H9 (cell line): ENCODE results near the gene LRRC45. TPM values are rescaled to one million over a fixed set of nuclear protein-coding genes. Genes with fewer than 3 reads are reported as not detected.

Experiments used
- DNase-seq: peaks from one replicate; pipeline ENCODE4 v3.0.0-alpha.2; 2017
- H2AFZ ChIP-seq: one replicate; pipeline ENCODE4 v1.6.1; 2013; ENCODE audit warnings: mild to moderate bottlenecking, low read length, control low read depth, moderate library complexity
- H2AK5ac ChIP-seq: 2 replicates; pipeline ENCODE4 v1.6.1; 2013; ENCODE audit warnings: low read length, control low read depth, mixed read lengths; ENCODE audit not compliant: insufficient read length
- H2BK120ac ChIP-seq: one replicate; pipeline ENCODE4 v1.6.1; 2013; ENCODE audit warnings: low read depth, mild to moderate bottlenecking, low read length, control low read depth, inconsistent platforms; ENCODE audit not compliant: poor library complexity, severe bottlenecking
- H2BK12ac ChIP-seq: 2 replicates; pipeline ENCODE4 v1.6.1; 2013; ENCODE audit warnings: low read length, control low read depth, mixed read lengths, low read depth; ENCODE audit not compliant: insufficient read length
- H2BK15ac ChIP-seq: 2 replicates; pipeline ENCODE4 v1.6.1; 2013; ENCODE audit warnings: low read depth, low read length, control low read depth
- H2BK20ac ChIP-seq: one replicate; pipeline ENCODE4 v1.6.1; 2013; ENCODE audit warnings: low read depth, mild to moderate bottlenecking, low read length, control low read depth, inconsistent platforms; ENCODE audit not compliant: poor library complexity, severe bottlenecking
- H2BK5ac ChIP-seq: 2 replicates; pipeline ENCODE4 v1.6.1; 2013; ENCODE audit warnings: low read length, control low read depth, mixed read lengths; ENCODE audit not compliant: insufficient read length
- H3K14ac ChIP-seq: 2 replicates; pipeline ENCODE4 v1.6.1; 2013; ENCODE audit warnings: low read length, control low read depth; ENCODE audit not compliant: insufficient read depth
- H3K18ac ChIP-seq: 2 replicates; pipeline ENCODE4 v1.6.1; 2013; ENCODE audit warnings: low read depth, mild to moderate bottlenecking, mixed read lengths, low read length, control low read depth; ENCODE audit not compliant: insufficient read length
- H3K23ac ChIP-seq: 2 replicates; pipeline ENCODE4 v1.6.1; 2013; ENCODE audit warnings: low read length, control low read depth, mixed read lengths, low read depth; ENCODE audit not compliant: insufficient read length
- H3K23me2 ChIP-seq: 2 replicates; pipeline ENCODE4 v1.6.1; 2013; ENCODE audit warnings: low read depth, mild to moderate bottlenecking, mixed read lengths, low read length, control low read depth; ENCODE audit not compliant: insufficient read length, poor library complexity, severe bottlenecking
- H3K27ac ChIP-seq: 2 replicates; pipeline ENCODE4 v1.5.1; 2013; ENCODE audit warnings: low read length, control low read depth, mixed read lengths, low read depth; ENCODE audit not compliant: insufficient read length
- H3K27me3 ChIP-seq: 2 replicates; pipeline ENCODE4 v1.6.1; 2013; ENCODE audit warnings: low read length, control low read depth, inconsistent platforms; ENCODE audit not compliant: insufficient read depth
- H3K4ac ChIP-seq: 2 replicates; pipeline ENCODE4 v1.6.1; 2013; ENCODE audit warnings: low read depth, mild to moderate bottlenecking, control low read depth, inconsistent platforms, low read length, moderate library complexity
- H3K4me1 ChIP-seq: 2 replicates; pipeline ENCODE4 v1.6.1; 2013; ENCODE audit warnings: low read length, control low read depth, inconsistent platforms; ENCODE audit not compliant: insufficient read depth
- H3K4me2 ChIP-seq: 2 replicates; pipeline ENCODE4 v1.6.1; 2013; ENCODE audit warnings: low read length, control low read depth, mixed read lengths; ENCODE audit not compliant: insufficient read length, insufficient read depth
- H3K56ac ChIP-seq: 2 replicates; pipeline ENCODE4 v1.6.1; 2013; ENCODE audit warnings: low read depth, mild to moderate bottlenecking, mixed read lengths, low read length, control low read depth; ENCODE audit not compliant: insufficient read length
- H3K79me1 ChIP-seq: 2 replicates; pipeline ENCODE4 v1.6.1; 2013; ENCODE audit warnings: low read depth, mild to moderate bottlenecking, moderate library complexity, low read length, control low read depth, inconsistent platforms; ENCODE audit not compliant: insufficient read depth, poor library complexity, severe bottlenecking
- H3K79me2 ChIP-seq: 2 replicates; pipeline ENCODE4 v1.6.1; 2013; ENCODE audit warnings: low read length, control low read depth, inconsistent platforms; ENCODE audit not compliant: insufficient read depth
- H3K9ac ChIP-seq: 2 replicates; pipeline ENCODE4 v1.6.1; 2013; ENCODE audit warnings: low read length, control low read depth, mixed read lengths; ENCODE audit not compliant: insufficient read length; ENCODE audit errors: extremely low read depth
- H3K9me3 ChIP-seq: one replicate; pipeline ENCODE4 v1.6.1; 2013; ENCODE audit warnings: low read depth, low read length, inconsistent platforms; ENCODE audit not compliant: control insufficient read depth
- H3T11ph ChIP-seq: one replicate; pipeline ENCODE4 v1.6.1; 2013; ENCODE audit warnings: mild to moderate bottlenecking, low read length, control low read depth, inconsistent platforms
- H4K20me1 ChIP-seq: one replicate; pipeline ENCODE4 v1.6.1; 2013; ENCODE audit not compliant: control insufficient read depth, insufficient read length, insufficient read depth
- H4K5ac ChIP-seq: 2 replicates; pipeline ENCODE4 v1.6.1; 2013; ENCODE audit warnings: low read depth, mild to moderate bottlenecking, mixed read lengths, low read length, control low read depth; ENCODE audit not compliant: insufficient read length
- H4K8ac ChIP-seq: replicated peaks from 2 replicates; pipeline ENCODE4 v1.6.1; 2013; ENCODE audit warnings: low read length, control low read depth, mixed read lengths, low read depth; ENCODE audit not compliant: insufficient read length
- H4K91ac ChIP-seq: 2 replicates; pipeline ENCODE4 v1.6.1; 2013; ENCODE audit warnings: low read depth, mild to moderate bottlenecking, moderate library complexity, mixed read lengths, low read length, control low read depth; ENCODE audit not compliant: insufficient read length
- H3K27ac Mint-ChIP-seq, 3 experiments: 2 replicates in 2 of 3; 3 replicates in 1 of 3; pipeline ENCODE4 v1.8.0; 2020 to 2021; ENCODE audit warnings: mixed read lengths in 3 of 3, mild to moderate bottlenecking in 1 of 3, moderate library complexity in 1 of 3
- H3K27me3 Mint-ChIP-seq: 2 replicates; pipeline ENCODE4 v1.8.0; 2021; ENCODE audit warnings: low read depth, mild to moderate bottlenecking, moderate library complexity, mixed read lengths
- H3K36me3 Mint-ChIP-seq, 3 experiments: 2 replicates in 2 of 3; 3 replicates in 1 of 3; pipeline ENCODE4 v1.8.0; 2020 to 2021; ENCODE audit warnings: low read depth in 3 of 3, mixed read lengths in 3 of 3; ENCODE audit not compliant: insufficient read depth in 1 of 3
- H3K4me1 Mint-ChIP-seq, 2 experiments: 2 replicates each; pipeline ENCODE4 v1.8.0; 2020; ENCODE audit warnings: mixed read lengths in 2 of 2
- H3K4me3 Mint-ChIP-seq, 2 experiments: 2 replicates in 1 of 2; 3 replicates in 1 of 2; pipeline ENCODE4 v1.8.0; 2020 to 2021; ENCODE audit warnings: mild to moderate bottlenecking in 2 of 2, mixed read lengths in 2 of 2, moderate library complexity in 1 of 2
- H3K9me3 Mint-ChIP-seq, 2 experiments: 2 replicates in 1 of 2; 3 replicates in 1 of 2; pipeline ENCODE4 v1.8.0; 2020; ENCODE audit warnings: mild to moderate bottlenecking in 2 of 2, mixed read lengths in 2 of 2, moderate library complexity in 1 of 2
- CTCF ChIP-seq: fragments of 200-600 bp; sonication (generic); conservative IDR thresholded peaks from 3 replicates; pipeline ENCODE4 v1.8.0; 2021; ENCODE audit warnings: antibody characterized with exemption, mild to moderate bottlenecking
- WGBS: extraction: QIAGEN DNeasy Blood & Tissue Kit; methylation state at CpG from one replicate; pipeline ENCODE4 v1.1.7; 2013; ENCODE audit warnings: missing lambda C conversion rate, low lambda C conversion rate, mixed read lengths; ENCODE audit not compliant: insufficient read length; ENCODE audit errors: extremely low coverage; 5-methylcytosine and 5-hydroxymethylcytosine counted together
- total RNA-seq: library from RNA; stranded (reverse); gene quantifications from 2 replicates; pipeline ENCODE4 v1.2.1, GENCODE V29; 2021

The LRRC45 gene
- total RNA-seq, 1 experiment from 2014 or later, result 28.7 TPM

- Mint-ChIP-seq H3K27ac (peak overlapping the region in 1 of 3 experiments; percentile 27; a peak in 1 of 7 replicates), H3K36me3 (peaks cover 6 to 60% (median 55%) of the 10 kb centered on the region in 3 experiments), H3K27me3 (no peaks in the 10 kb centered on the region), H3K4me1 (peaks cover 3 to 9% of the 10 kb centered on the region in 2 experiments; a peak in 2 of 4 replicates), H3K9me3 (no peaks in the 10 kb centered on the region; a peak in 2 of 5 replicates), H3K4me3 (peak overlapping the region in 1 of 2 experiments; percentile 6; a peak in 1 of 5 replicates)
- Histone ChIP-seq H2BK5ac (no peak overlapping the region), H2AFZ (no peak overlapping the region), H4K8ac (no peak overlapping the region), H3K79me2 (no peaks in the 10 kb centered on the region), H3K56ac (no peak overlapping the region), H4K20me1 (no peaks in the 10 kb centered on the region), H2AK5ac (no peak overlapping the region), H2BK20ac (no peak overlapping the region), H3K27ac (no peak overlapping the region), H2BK120ac (no peak overlapping the region), H3K4ac (no peak overlapping the region), H4K91ac (no peak overlapping the region), H3K4me1 (no peaks in the 10 kb centered on the region), H3K9me3 (no peaks in the 10 kb centered on the region), H2BK15ac (no peak overlapping the region), H3K14ac (no peak overlapping the region), H4K5ac (no peak overlapping the region), H3K27me3 (no peaks in the 10 kb centered on the region), H3K23ac (no peak overlapping the region), H3K9ac (no peak overlapping the region), H3K23me2 (no peaks in the 10 kb centered on the region), H3K18ac (no peak overlapping the region), H3T11ph (no peak overlapping the region), H3K4me2 (no peak overlapping the region), H2BK12ac (no peak overlapping the region), H3K79me1 (no peaks in the 10 kb centered on the region)
- no peak for DNase-seq
- no peak for TF ChIP-seq CTCF
- no CpG with 5 or more reads among the region's 35 CpGs for WGBS
Measured at GRCh38 chr17:81983011-81983638, 40.0 kb upstream of the LRRC45 start.
